GM12878 (cell line): ENCODE results near the gene HAPLN2. TPM values are rescaled to one million over a fixed set of nuclear protein-coding genes. Genes with fewer than 3 reads are reported as not detected.

Experiments
- ASH2L ChIP-seq: fragments of 300-600, 200-600 bp; sonication (generic); IDR thresholded peaks from 2 replicates; pipeline ENCODE4 v1.6.1; 2017; ENCODE audit warnings: low read depth, mild to moderate bottlenecking, borderline replicate concordance
- BCL11A ChIP-seq: IDR thresholded peaks from 2 replicates; pipeline ENCODE4 v1.6.1; 2011; ENCODE audit warnings: low read depth, low read length
- CEBPB ChIP-seq, 2 experiments: fragments of 150-350 bp in 1 of 2; IDR thresholded peaks; 2 replicates each; pipeline ENCODE4 v1.6.1; 2012 to 2014; ENCODE audit warnings: low read depth in 2 of 2, low read length in 2 of 2, borderline replicate concordance in 1 of 2, inconsistent platforms in 1 of 2
- CREB1 ChIP-seq: IDR thresholded peaks from 2 replicates; pipeline ENCODE4 v1.6.1; 2012; ENCODE audit warnings: low read depth, mild to moderate bottlenecking, inconsistent platforms
- EED ChIP-seq: sonication (generic); IDR thresholded peaks from 2 replicates; pipeline ENCODE4 v1.6.1; 2016; ENCODE audit warnings: antibody characterized with exemption, low read depth
- ESRRA ChIP-seq: IDR thresholded peaks from 2 replicates; pipeline ENCODE4 v1.6.1; 2012; ENCODE audit warnings: mild to moderate bottlenecking, low read length, improper control_type of control experiment
- FOS ChIP-seq: IDR thresholded peaks from 3 replicates; pipeline ENCODE4 v1.6.1; 2011; ENCODE audit warnings: borderline replicate concordance; ENCODE audit not compliant: insufficient read length; ENCODE audit errors: extremely low read depth
- IRF4 ChIP-seq: IDR thresholded peaks from 2 replicates; pipeline ENCODE4 v1.6.1; 2011; ENCODE audit warnings: low read depth, low read length
- JUNB ChIP-seq: IDR thresholded peaks from 2 replicates; pipeline ENCODE4 v1.6.1; 2016; ENCODE audit warnings: antibody characterized with exemption, mild to moderate bottlenecking
- MXI1 ChIP-seq: fragments of 150-350 bp; IDR thresholded peaks from 2 replicates; pipeline ENCODE4 v1.6.1; 2011; ENCODE audit warnings: low read depth, mild to moderate bottlenecking, inconsistent platforms, low read length, improper control_type of control experiment
- MYB ChIP-seq: fragments of 150-350 bp; IDR thresholded peaks from 2 replicates; pipeline ENCODE4 v1.6.1; 2014; ENCODE audit warnings: mild to moderate bottlenecking, low read depth, low read length, borderline replicate concordance
- RCOR1 ChIP-seq: conservative IDR thresholded peaks from 2 replicates; pipeline ENCODE4 v1.6.1; 2012; ENCODE audit warnings: low read depth, low read length, improper control_type of control experiment
- RFX5 ChIP-seq: IDR thresholded peaks from 2 replicates; pipeline ENCODE4 v1.6.1; 2011; ENCODE audit warnings: low read depth, low read length, improper control_type of control experiment
- RUNX3 ChIP-seq: IDR thresholded peaks from 2 replicates; pipeline ENCODE4 v1.6.1; 2012; ENCODE audit warnings: low read length, inconsistent platforms
- SP1 ChIP-seq: IDR thresholded peaks from one replicate; pipeline ENCODE4 v1.6.1; 2011; ENCODE audit warnings: low read depth, low read length
- STAT1 ChIP-seq: fragments of 450-650 bp; conservative IDR thresholded peaks from 2 replicates; pipeline ENCODE4 v1.6.1; 2014; ENCODE audit warnings: antibody characterized with exemption, mild to moderate bottlenecking
- TBL1XR1 ChIP-seq: IDR thresholded peaks from 2 replicates; pipeline ENCODE4 v1.6.1; 2012; ENCODE audit warnings: low read depth, low read length, improper control_type of control experiment
- TCF12 ChIP-seq: IDR thresholded peaks from 2 replicates; pipeline ENCODE4 v1.6.1; 2011; ENCODE audit warnings: low read depth, mild to moderate bottlenecking, low read length
- ZNF384 ChIP-seq: IDR thresholded peaks from 2 replicates; pipeline ENCODE4 v1.6.1; 2012; ENCODE audit warnings: low read depth, mild to moderate bottlenecking, low read length, improper control_type of control experiment, borderline replicate concordance
- polyA plus RNA-seq, 11 experiments: library from polyadenylated mRNA; depleted of rRNA in 4 of 11; unstranded in 6 of 11; stranded (reverse) in 5 of 11; fragments of >200 nt; fragmentation: Nextera tagmentation in 4 of 11; fragmentation: Illumina TruSeq in 1 of 11; extraction: Ambion mirVana in 4 of 11; extraction: Trizol in 1 of 11; gene quantifications; 1 replicate in 1 of 11; 2 replicates in 10 of 11; pipeline versions ENCODE4 v1.2.1 to v1.2.3, GENCODE V29; 2011 to 2016; ENCODE audit warnings: inconsistent platforms in 2 of 11, missing spikeins in 2 of 11, low read depth in 1 of 11
- total RNA-seq, 4 experiments: library from RNA; depleted of rRNA in 3 of 4; stranded (reverse); fragments of >200 nt in 3 of 4; fragmentation: Illumina TruSeq in 1 of 4; extraction: Trizol in 1 of 4; gene quantifications; 2 replicates each; pipeline versions ENCODE4 v1.2.1 to v1.2.3, GENCODE V29; 2013 to 2021
- TF ChIP-seq, protein P1 (sequence below): fragments of 450-650 bp; IDR thresholded peaks from 2 replicates; pipeline ENCODE4 v1.6.1; 2017; ENCODE audit warnings: mild to moderate bottlenecking, moderate library complexity
- TF ChIP-seq, protein P2 (sequence below): fragments of 450-650 bp; formaldehyde crosslinking; IDR thresholded peaks from 2 replicates; pipeline ENCODE4 v1.5.0; 2022; ENCODE audit warnings: mild to moderate bottlenecking, missing genetic modification characterization
- TF ChIP-seq, protein P3 (sequence below): fragments of 450-650 bp; IDR thresholded peaks from 2 replicates; pipeline ENCODE4 v1.6.1; 2017; ENCODE audit warnings: mild to moderate bottlenecking

HAPLN2 gene
- total and polyA plus RNA-seq, 10 of the 15 experiments (the other 5 are each of a cell fraction or from before 2014, with no cell fraction given): 0.15 to 0.24 TPM; not detected in 8

DNA sequence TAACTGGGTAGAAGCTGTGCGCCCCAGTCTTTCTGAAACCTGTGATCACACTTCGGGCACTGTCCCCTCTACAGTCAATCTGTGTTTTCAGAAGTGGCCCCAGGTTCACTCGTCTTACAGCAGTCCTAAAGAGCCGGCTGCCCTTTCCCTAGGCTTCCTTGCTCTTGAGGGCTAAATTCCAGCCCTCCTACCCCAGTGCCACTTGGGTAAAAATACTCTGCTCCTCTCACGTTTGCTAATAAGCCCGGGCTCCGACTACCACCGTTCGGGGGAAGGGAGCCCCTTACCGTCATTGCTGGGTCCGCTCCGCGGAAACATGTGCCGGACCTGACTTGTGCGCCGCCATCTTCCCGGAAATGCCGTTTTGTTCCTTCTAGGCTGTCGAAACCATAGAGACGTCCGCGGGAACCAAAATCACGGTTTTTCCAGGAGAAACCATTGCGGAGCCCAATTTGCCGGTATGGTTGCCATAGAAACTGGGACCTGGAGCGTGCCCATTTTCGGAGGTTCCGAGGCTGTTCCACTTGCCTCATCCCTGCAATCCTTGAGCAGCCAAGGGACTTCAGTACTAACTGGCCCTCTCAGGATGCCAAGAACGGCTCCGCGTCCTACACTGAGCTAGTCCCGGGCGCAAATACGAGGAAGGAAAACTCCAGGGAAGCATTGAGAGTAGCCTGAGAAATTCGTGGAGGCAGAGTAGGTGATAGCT lies 17.9 kb upstream of the HAPLN2 start, which contains the start of gene GPATCH4 (continued):
- TF ChIP-seq, protein P1, sequence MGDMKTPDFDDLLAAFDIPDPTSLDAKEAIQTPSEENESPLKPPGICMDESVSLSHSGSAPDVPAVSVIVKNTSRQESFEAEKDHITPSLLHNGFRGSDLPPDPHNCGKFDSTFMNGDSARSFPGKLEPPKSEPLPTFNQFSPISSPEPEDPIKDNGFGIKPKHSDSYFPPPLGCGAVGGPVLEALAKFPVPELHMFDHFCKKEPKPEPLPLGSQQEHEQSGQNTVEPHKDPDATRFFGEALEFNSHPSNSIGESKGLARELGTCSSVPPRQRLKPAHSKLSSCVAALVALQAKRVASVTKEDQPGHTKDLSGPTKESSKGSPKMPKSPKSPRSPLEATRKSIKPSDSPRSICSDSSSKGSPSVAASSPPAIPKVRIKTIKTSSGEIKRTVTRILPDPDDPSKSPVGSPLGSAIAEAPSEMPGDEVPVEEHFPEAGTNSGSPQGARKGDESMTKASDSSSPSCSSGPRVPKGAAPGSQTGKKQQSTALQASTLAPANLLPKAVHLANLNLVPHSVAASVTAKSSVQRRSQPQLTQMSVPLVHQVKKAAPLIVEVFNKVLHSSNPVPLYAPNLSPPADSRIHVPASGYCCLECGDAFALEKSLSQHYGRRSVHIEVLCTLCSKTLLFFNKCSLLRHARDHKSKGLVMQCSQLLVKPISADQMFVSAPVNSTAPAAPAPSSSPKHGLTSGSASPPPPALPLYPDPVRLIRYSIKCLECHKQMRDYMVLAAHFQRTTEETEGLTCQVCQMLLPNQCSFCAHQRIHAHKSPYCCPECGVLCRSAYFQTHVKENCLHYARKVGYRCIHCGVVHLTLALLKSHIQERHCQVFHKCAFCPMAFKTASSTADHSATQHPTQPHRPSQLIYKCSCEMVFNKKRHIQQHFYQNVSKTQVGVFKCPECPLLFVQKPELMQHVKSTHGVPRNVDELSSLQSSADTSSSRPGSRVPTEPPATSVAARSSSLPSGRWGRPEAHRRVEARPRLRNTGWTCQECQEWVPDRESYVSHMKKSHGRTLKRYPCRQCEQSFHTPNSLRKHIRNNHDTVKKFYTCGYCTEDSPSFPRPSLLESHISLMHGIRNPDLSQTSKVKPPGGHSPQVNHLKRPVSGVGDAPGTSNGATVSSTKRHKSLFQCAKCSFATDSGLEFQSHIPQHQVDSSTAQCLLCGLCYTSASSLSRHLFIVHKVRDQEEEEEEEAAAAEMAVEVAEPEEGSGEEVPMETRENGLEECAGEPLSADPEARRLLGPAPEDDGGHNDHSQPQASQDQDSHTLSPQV: no peak
- TF ChIP-seq, protein P2, sequence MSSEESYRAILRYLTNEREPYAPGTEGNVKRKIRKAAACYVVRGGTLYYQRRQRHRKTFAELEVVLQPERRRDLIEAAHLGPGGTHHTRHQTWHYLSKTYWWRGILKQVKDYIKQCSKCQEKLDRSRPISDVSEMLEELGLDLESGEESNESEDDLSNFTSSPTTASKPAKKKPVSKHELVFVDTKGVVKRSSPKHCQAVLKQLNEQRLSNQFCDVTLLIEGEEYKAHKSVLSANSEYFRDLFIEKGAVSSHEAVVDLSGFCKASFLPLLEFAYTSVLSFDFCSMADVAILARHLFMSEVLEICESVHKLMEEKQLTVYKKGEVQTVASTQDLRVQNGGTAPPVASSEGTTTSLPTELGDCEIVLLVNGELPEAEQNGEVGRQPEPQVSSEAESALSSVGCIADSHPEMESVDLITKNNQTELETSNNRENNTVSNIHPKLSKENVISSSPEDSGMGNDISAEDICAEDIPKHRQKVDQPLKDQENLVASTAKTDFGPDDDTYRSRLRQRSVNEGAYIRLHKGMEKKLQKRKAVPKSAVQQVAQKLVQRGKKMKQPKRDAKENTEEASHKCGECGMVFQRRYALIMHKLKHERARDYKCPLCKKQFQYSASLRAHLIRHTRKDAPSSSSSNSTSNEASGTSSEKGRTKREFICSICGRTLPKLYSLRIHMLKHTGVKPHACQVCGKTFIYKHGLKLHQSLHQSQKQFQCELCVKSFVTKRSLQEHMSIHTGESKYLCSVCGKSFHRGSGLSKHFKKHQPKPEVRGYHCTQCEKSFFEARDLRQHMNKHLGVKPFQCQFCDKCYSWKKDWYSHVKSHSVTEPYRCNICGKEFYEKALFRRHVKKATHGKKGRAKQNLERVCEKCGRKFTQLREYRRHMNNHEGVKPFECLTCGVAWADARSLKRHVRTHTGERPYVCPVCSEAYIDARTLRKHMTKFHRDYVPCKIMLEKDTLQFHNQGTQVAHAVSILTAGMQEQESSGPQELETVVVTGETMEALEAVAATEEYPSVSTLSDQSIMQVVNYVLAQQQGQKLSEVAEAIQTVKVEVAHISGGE: no peak
- TF ChIP-seq JUNB (no peak), CEBPB (IDR thresholded peaks at IDR 0.05; ENCODE audit: borderline replicate concordance in 1 of 2, low read depth in 2 of 2, low read length in 2 of 2) (no peak), RCOR1 (no peak), ESRRA (0 out of 2 replicates have a peak, but pooled peaks have one; percentile 42), CREB1 (no peak), TBL1XR1 (0 out of 2 replicates have a peak, but pooled peaks have one; percentile 41), FOS (no peak), SP1 (no peak), ASH2L (no peak), BCL11A (no peak), MXI1 (peak; percentile 100), MYB (no peak), EED (peak; percentile 38; the same call in 1 of the 2 replicates), ZNF384 (no peak), STAT1 (no peak), RFX5 (no peak), TCF12 (peak; percentile 46; the same call in 1 of the 2 replicates), RUNX3 (peak; percentile 51; the same call in 1 of the 2 replicates), IRF4 (0 out of 2 replicates have a peak, but pooled peaks have one; percentile 5)
- TF ChIP-seq, protein P3, sequence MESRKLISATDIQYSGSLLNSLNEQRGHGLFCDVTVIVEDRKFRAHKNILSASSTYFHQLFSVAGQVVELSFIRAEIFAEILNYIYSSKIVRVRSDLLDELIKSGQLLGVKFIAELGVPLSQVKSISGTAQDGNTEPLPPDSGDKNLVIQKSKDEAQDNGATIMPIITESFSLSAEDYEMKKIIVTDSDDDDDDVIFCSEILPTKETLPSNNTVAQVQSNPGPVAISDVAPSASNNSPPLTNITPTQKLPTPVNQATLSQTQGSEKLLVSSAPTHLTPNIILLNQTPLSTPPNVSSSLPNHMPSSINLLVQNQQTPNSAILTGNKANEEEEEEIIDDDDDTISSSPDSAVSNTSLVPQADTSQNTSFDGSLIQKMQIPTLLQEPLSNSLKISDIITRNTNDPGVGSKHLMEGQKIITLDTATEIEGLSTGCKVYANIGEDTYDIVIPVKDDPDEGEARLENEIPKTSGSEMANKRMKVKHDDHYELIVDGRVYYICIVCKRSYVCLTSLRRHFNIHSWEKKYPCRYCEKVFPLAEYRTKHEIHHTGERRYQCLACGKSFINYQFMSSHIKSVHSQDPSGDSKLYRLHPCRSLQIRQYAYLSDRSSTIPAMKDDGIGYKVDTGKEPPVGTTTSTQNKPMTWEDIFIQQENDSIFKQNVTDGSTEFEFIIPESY: no peak
